Glutamatergic neuron (in vitro differentiated cells): Measurements from ENCODE around the gene OSBPL1A. TPM values are rescaled to one million over a fixed set of nuclear protein-coding genes. Genes with fewer than 3 reads are reported as not detected.
A peak's percentile ranks its signal among the peaks of the same experiment; 100 is the strongest.
"Not testable (repeated sequence)": the region's sequence is repeated elsewhere in the genome, so short reads cannot be mapped to it uniquely, and the experiment has no call there.

Experiments
- DNase-seq: peaks from one replicate; pipeline ENCODE4 v3.0.0; 2022
- H3K27ac Mint-ChIP-seq: one replicate; pipeline ENCODE4 v1.8.0; 2020; ENCODE audit warnings: mild to moderate bottlenecking, mixed read lengths, inconsistent platforms; ENCODE audit not compliant: unreplicated experiment
- H3K27me3 Mint-ChIP-seq: one replicate; pipeline ENCODE4 v1.8.0; 2020; ENCODE audit warnings: mild to moderate bottlenecking, moderate library complexity, mixed read lengths, inconsistent platforms; ENCODE audit not compliant: unreplicated experiment
- H3K36me3 Mint-ChIP-seq: one replicate; pipeline ENCODE4 v1.8.0; 2020; ENCODE audit warnings: mild to moderate bottlenecking, mixed read lengths, inconsistent platforms; ENCODE audit not compliant: unreplicated experiment
- H3K4me1 Mint-ChIP-seq: one replicate; pipeline ENCODE4 v1.8.0; 2020; ENCODE audit warnings: mild to moderate bottlenecking, low read depth, mixed read lengths, inconsistent platforms; ENCODE audit not compliant: unreplicated experiment
- H3K4me3 Mint-ChIP-seq: one replicate; pipeline ENCODE4 v1.8.0; 2020; ENCODE audit warnings: mild to moderate bottlenecking, mixed read lengths, inconsistent platforms; ENCODE audit not compliant: unreplicated experiment
- H3K9me3 Mint-ChIP-seq: one replicate; pipeline ENCODE4 v1.8.0; 2020; ENCODE audit warnings: mild to moderate bottlenecking, moderate library complexity, mixed read lengths, inconsistent platforms; ENCODE audit not compliant: unreplicated experiment
- total RNA-seq: library from RNA; stranded (reverse); fragmentation: NEBNext Ultra II Directional; extraction: Animal tissue kit (Norgen Biotek cat#: 25700); gene quantifications from one replicate; pipeline ENCODE4 v1.2.1, GENCODE V29; 2021; ENCODE audit not compliant: unreplicated experiment
- TF ChIP-seq, protein P1 (sequence below): fragments of 200-600 bp; sonication (generic); IDR thresholded peaks from one replicate; pipeline ENCODE4 v1.5.0; 2021; ENCODE audit not compliant: partially characterized antibody, unreplicated experiment

OSBPL1A gene
- total RNA-seq, 1 donor from 2014 or later, result 27.5 TPM

- H3K9me3 Mint-ChIP-seq, result no peaks in the 10 kb centered on the region
- no peaks in the 10 kb centered on the region for H3K4me1 Mint-ChIP-seq
- DNase-seq, result no peak
- H3K36me3 Mint-ChIP-seq, result no peaks in the 10 kb centered on the region
- no peak overlapping the region for H3K4me3 Mint-ChIP-seq
- H3K27me3 Mint-ChIP-seq, result no peaks in the 10 kb centered on the region
- TF ChIP-seq, protein P1, sequence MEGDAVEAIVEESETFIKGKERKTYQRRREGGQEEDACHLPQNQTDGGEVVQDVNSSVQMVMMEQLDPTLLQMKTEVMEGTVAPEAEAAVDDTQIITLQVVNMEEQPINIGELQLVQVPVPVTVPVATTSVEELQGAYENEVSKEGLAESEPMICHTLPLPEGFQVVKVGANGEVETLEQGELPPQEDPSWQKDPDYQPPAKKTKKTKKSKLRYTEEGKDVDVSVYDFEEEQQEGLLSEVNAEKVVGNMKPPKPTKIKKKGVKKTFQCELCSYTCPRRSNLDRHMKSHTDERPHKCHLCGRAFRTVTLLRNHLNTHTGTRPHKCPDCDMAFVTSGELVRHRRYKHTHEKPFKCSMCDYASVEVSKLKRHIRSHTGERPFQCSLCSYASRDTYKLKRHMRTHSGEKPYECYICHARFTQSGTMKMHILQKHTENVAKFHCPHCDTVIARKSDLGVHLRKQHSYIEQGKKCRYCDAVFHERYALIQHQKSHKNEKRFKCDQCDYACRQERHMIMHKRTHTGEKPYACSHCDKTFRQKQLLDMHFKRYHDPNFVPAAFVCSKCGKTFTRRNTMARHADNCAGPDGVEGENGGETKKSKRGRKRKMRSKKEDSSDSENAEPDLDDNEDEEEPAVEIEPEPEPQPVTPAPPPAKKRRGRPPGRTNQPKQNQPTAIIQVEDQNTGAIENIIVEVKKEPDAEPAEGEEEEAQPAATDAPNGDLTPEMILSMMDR, result no peak
- no peak overlapping the region for H3K27ac Mint-ChIP-seq
These were observed 34.9 kb downstream of the OSBPL1A start for GRCh38 chr18:24362757-24363156.

- DNase-seq, H3K27ac Mint-ChIP-seq, H3K9me3 Mint-ChIP-seq, H3K27me3 Mint-ChIP-seq, H3K4me3 Mint-ChIP-seq, H3K36me3 Mint-ChIP-seq, H3K4me1 Mint-ChIP-seq: not testable (repeated sequence)
- TF ChIP-seq, protein P1, result peak; percentile 78
These were observed 37.7 kb downstream of the OSBPL1A start for GRCh38 chr18:24359787-24360530.

DNA sequence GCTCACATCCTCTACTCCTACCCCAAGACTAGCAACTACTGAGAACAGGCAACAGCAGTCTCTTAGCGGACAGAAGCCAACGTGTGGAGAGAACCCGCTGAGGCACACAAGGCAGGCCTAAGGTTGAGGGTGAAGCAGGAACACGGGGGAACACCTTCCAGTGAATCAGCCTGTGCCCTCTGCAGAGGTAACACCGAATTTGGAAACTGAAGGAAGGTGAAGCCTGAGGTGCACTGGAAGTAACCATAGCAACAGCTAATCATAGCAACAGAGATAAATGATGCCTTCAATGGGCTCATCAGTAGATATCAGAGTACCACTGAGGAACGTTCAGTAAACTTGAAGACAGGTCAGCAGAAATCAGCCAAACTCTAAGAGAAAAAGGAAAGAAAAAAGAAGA, 43.3 kb downstream of the OSBPL1A start:
- Mint-ChIP-seq H3K27ac (no peak overlapping the region), H3K36me3 (no peaks in the 10 kb centered on the region), H3K9me3 (peaks cover 2% of the 10 kb centered on the region), H3K4me3 (no peak overlapping the region), H3K27me3 (no peaks in the 10 kb centered on the region), H3K4me1 (peaks cover 5% of the 10 kb centered on the region)
- TF ChIP-seq, protein P1, result no peak
- no peak for DNase-seq

- no peak overlapping the region for H3K4me3 Mint-ChIP-seq
- no peak overlapping the region for H3K27ac Mint-ChIP-seq
- H3K4me1 Mint-ChIP-seq, result peaks cover 8% of the 10 kb centered on the region
- no peaks in the 10 kb centered on the region for H3K36me3 Mint-ChIP-seq
- DNase-seq, result no peak
- H3K9me3 Mint-ChIP-seq, result no peaks in the 10 kb centered on the region
- TF ChIP-seq, protein P1, result no peak
- no peaks in the 10 kb centered on the region for H3K27me3 Mint-ChIP-seq
These were observed 51.4 kb downstream of the OSBPL1A start for GRCh38 chr18:24346254-24346653.

GRCh38 chr18:24344509-24344908, 53.1 kb downstream of the OSBPL1A start:
- H3K27ac Mint-ChIP-seq, result no peak overlapping the region
- DNase-seq, result no peak
- TF ChIP-seq, protein P1, result no peak

More at GRCh38 chr18:24344509-24344908, 53.1 kb downstream of the OSBPL1A start:
- H3K27me3 Mint-ChIP-seq, result no peaks in the 10 kb centered on the region
- peaks cover 6% of the 10 kb centered on the region for H3K4me1 Mint-ChIP-seq
- H3K36me3 Mint-ChIP-seq, result no peaks in the 10 kb centered on the region
- no peak overlapping the region for H3K4me3 Mint-ChIP-seq
- no peaks in the 10 kb centered on the region for H3K9me3 Mint-ChIP-seq
